Dendritic cell treated with granulocyte-macrophage colony-stimulating factor and Interleukin-4, amounts not matched to agents 40 ng/mL and 50 ng/mL, for 4 days (primary cell): Measurements from ENCODE around the gene UPK2.

Source experiments
- H3K27ac Mint-ChIP-seq: one replicate; pipeline ENCODE4 v1.8.0; 2022; ENCODE audit warnings: mild to moderate bottlenecking, mixed read lengths
- H3K27me3 Mint-ChIP-seq: one replicate; pipeline ENCODE4 v1.8.0; 2022; ENCODE audit warnings: mild to moderate bottlenecking, mixed read lengths
- H3K36me3 Mint-ChIP-seq: one replicate; pipeline ENCODE4 v1.8.0; 2022; ENCODE audit warnings: low read depth, mixed read lengths
- H3K4me1 Mint-ChIP-seq: one replicate; pipeline ENCODE4 v1.8.0; 2022; ENCODE audit warnings: low read depth, mixed read lengths
- H3K4me3 Mint-ChIP-seq: one replicate; pipeline ENCODE4 v1.8.0; 2022; ENCODE audit warnings: mild to moderate bottlenecking, moderate library complexity, mixed read lengths
- H3K9me3 Mint-ChIP-seq: one replicate; pipeline ENCODE4 v1.8.0; 2022; ENCODE audit warnings: mixed read lengths
- intact Hi-C: fragments of 100-400 bp; cut with micrococcal nuclease; formaldehyde crosslinking; loops from one replicate; pipeline ENCODE4 v1.15.0; 2022

UPK2 gene

GRCh38 chr11:118914178-118914918 lies 41.8 kb upstream of the UPK2 start:
- Mint-ChIP-seq H3K27me3 (peaks cover 30% of the 10 kb centered on the region), H3K4me1 (peaks cover 95% of the 10 kb centered on the region), H3K9me3 (no peaks in the 10 kb centered on the region), H3K4me3 (no peak overlapping the region), H3K36me3 (no peaks in the 10 kb centered on the region), H3K27ac (no peak overlapping the region)
- intact Hi-C loops = no loop called here

GRCh38 chr11:118914987-118915386 lies 41.1 kb upstream of the UPK2 start:
- Mint-ChIP-seq H3K4me3 (no peak overlapping the region), H3K36me3 (no peaks in the 10 kb centered on the region), H3K27me3 (peaks cover 31% of the 10 kb centered on the region), H3K4me1 (peaks cover 96% of the 10 kb centered on the region), H3K27ac (peak overlapping the region; percentile 64), H3K9me3 (no peaks in the 10 kb centered on the region)
- intact Hi-C loops = no loop called here

- H3K27me3 Mint-ChIP-seq = peaks cover 34% of the 10 kb centered on the region
- intact Hi-C loops = no loop called here
- H3K4me1 Mint-ChIP-seq = peaks cover 100% of the 10 kb centered on the region
- no peaks in the 10 kb centered on the region for H3K36me3 Mint-ChIP-seq
- H3K27ac Mint-ChIP-seq = peak overlapping the region; percentile 64
- H3K4me3 Mint-ChIP-seq = no peak overlapping the region
- no peaks in the 10 kb centered on the region for H3K9me3 Mint-ChIP-seq
Observed at GRCh38 chr11:118915396-118915795, 40.7 kb upstream of the UPK2 start.

- no peaks in the 10 kb centered on the region for H3K36me3 Mint-ChIP-seq
- H3K4me1 Mint-ChIP-seq = peaks cover 100% of the 10 kb centered on the region
- peak overlapping the region; percentile 64 for H3K27ac Mint-ChIP-seq
- H3K4me3 Mint-ChIP-seq = no peak overlapping the region
- H3K9me3 Mint-ChIP-seq = no peaks in the 10 kb centered on the region
- H3K27me3 Mint-ChIP-seq = peaks cover 31% of the 10 kb centered on the region
- intact Hi-C loops = no loop called here
Observed at GRCh38 chr11:118915941-118916841, 39.9 kb upstream of the UPK2 start.

- Mint-ChIP-seq H3K27me3 (peaks cover 29% of the 10 kb centered on the region), H3K27ac (peak overlapping the region; percentile 64), H3K9me3 (no peaks in the 10 kb centered on the region), H3K4me1 (peaks cover 100% of the 10 kb centered on the region), H3K4me3 (no peak overlapping the region), H3K36me3 (no peaks in the 10 kb centered on the region)
- intact Hi-C loops = no loop called here
Observed at GRCh38 chr11:118916842-118917388, 39.2 kb upstream of the UPK2 start.

DNA sequence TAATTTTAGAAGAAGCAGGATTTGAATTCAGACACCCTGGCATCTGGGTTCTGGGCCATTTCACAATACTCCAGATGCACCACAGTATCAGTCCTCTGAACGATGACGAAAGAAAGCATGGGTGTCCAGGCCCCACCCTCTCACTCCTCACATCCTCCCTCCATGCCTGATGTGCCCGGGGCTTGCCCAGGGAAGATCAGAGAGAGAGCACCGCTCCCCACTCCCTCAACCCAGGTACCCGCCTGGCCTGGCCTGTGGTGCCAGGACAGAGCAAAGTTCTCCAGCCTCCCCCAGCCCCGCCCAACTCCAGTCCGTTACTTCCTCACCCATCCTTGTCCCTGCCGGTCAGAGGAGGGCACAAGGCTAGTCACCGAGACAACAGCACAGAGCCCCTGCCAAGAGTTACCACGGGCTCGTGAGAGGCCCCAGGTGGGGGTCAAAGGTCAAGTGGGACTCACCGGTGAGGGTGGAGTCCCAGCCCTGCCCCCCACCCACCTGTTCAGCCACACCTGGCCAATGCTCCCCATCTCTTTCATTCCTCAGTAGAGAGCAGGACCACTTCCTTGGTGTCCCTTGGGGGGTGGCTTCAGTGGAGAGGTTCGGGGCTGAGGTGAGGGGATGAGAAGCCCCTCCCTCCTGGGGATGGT lies 38.5 kb upstream of the UPK2 start:
- intact Hi-C loops = no loop called here

DNA sequence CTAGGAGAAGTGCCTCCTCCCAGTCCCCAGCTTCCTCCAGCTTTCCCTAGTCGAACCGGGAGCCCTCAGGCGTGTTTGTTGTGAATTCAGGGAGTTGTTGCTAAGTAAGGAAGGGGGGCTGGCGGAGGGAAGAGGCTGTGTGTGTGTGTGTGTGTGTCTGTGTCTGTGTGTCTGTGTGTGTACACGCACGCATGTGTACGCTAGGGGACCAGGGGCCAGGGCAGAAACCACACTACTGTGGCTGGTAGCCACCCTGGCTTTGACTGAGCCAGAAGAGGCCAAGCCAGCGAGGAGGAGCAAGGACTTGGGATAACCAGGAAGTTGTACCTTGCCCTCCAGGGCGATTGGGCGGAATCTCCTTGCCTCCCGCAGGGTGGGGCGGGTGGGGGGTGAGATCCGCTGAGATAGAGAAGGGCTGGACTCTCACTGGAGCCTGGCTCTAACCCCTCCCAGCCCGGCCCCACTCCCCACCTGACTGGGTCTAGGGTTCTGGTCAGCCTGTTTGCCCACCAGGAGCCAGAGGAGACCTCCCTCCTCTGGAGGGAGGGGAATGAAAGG lies 37.9 kb upstream of the UPK2 start:
- Mint-ChIP-seq H3K36me3 (no peaks in the 10 kb centered on the region), H3K4me1 (peaks cover 100% of the 10 kb centered on the region), H3K9me3 (no peaks in the 10 kb centered on the region), H3K27me3 (peaks cover 28% of the 10 kb centered on the region), H3K4me3 (peak overlapping the region; percentile 11), H3K27ac (peak overlapping the region; percentile 64)
- intact Hi-C loops = no loop called here

More for the DNA sequence above, 38.5 kb upstream of the UPK2 start:
- Mint-ChIP-seq H3K4me3 (peak overlapping the region; percentile 11), H3K4me1 (peaks cover 100% of the 10 kb centered on the region), H3K9me3 (no peaks in the 10 kb centered on the region), H3K27me3 (peaks cover 25% of the 10 kb centered on the region), H3K36me3 (no peaks in the 10 kb centered on the region), H3K27ac (peak overlapping the region; percentile 64)

DNA sequence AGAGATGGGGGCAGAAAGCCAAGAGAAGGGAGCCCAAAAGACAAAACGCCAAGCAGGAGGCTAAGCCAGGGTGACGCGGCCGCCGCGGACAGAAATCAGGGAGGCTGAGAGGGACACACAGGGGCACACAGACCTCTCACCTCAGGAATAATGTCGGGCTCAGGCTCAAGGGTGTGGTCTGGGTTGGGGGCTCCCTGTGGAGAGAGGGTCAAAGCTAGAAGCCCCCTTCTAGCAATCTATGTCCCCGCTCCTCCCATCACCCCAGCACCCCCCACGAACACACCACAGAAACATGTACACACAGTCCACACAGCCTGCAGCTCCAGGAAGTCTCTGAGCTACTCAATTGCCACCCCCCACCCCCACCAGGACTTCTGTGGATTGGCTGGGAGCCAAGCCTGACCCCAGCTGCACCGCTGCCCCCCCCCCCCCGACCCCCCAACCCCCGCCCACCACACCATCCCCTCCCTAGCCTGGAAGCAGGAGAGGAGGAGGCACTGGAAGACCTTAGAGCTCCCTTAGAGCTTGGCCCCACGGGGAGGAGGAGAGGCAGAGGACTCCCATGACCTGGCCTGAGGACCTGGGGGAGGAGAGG lies 37.3 kb upstream of the UPK2 start:
- H3K27ac Mint-ChIP-seq = peak overlapping the region; percentile 64
- intact Hi-C loops = no loop called here
- peaks cover 100% of the 10 kb centered on the region for H3K4me1 Mint-ChIP-seq
- no peak overlapping the region for H3K4me3 Mint-ChIP-seq
- H3K9me3 Mint-ChIP-seq = no peaks in the 10 kb centered on the region
- H3K27me3 Mint-ChIP-seq = peaks cover 32% of the 10 kb centered on the region
- no peaks in the 10 kb centered on the region for H3K36me3 Mint-ChIP-seq

DNA sequence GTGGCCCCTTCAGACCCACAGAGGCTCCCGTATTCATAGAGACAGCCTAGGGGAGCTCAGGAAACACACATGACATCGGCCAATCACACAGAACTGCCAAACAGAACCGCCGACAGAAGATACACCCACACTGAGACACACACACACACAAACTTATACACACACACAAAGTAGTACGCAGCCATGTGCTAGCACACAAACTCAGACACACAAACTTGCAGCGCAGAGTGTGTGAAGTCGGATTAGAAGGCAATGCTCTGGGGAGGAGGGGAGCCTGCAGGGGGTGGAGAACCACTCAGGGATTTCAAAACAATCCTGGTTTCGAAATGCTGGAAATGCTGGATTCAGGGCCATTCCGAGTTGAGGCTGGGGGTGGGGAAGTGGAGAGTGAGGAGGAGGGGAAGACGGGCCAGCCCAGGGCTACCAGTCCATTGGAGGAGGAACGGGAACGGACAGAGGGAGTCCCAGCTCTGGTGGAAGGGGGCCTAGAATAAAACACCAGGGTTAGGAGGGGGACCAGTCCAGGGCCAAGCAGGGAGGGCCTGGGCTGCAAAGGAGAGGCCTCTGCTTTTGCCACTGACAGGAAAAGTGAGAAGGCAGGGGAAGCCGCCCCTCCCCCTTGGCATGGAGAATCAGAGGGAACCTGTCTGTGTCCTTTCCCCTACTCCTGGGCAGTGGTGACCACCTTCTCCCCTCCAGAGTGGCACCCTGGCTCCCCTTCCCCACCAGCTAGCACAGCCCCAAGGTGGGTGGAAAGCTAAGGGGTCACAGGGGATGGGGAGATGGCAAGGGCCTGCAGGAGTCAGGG lies 34.8 kb upstream of the UPK2 start:
- H3K36me3 Mint-ChIP-seq = peaks cover 9% of the 10 kb centered on the region
- peak overlapping the region; percentile 53 for H3K4me3 Mint-ChIP-seq
- no peaks in the 10 kb centered on the region for H3K9me3 Mint-ChIP-seq
- intact Hi-C loops = no loop called here
- H3K27me3 Mint-ChIP-seq = peaks cover 33% of the 10 kb centered on the region
- peaks cover 94% of the 10 kb centered on the region for H3K4me1 Mint-ChIP-seq
- H3K27ac Mint-ChIP-seq = peak overlapping the region; percentile 18

DNA sequence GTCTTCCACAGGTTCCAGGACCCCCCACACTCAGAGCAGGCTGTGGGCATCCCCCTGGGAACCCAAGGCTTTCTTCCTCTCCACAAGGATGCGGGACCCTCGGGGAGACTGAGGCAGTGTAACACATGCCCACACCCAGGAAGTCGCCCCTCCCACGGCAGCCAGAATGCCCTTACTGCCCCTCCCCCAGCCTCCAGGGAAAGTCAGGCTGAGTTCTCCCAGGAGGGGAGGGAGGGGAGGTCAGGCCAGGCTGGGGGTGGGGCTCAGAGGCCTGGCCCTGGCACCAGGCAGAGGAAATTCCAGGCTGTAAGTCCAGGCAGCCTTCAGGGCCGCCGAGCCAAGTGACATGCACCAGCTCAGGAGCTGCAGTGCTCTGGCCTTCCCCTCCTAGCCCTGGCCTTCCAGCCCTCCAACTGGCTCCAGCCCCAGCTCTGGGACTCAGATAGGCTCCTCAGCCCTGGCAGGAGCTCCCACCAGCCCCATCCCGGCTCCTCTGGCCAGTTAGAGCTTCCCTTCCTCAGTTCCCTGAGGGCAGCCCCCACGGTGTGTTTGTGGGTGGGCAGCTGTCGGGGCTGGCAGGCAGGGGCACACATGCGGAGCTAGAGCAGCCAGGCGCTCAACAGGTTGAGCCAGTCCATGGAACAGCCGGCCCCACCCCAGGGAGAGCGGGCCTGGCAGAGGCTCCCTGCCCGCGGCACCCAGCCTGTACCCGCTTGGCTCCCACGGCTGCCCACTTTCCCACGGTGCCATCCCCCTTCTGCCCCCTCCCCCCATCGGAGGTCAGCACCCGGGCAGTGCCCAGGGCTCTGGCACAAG lies 34.0 kb upstream of the UPK2 start:
- Mint-ChIP-seq H3K27ac (no peak overlapping the region), H3K9me3 (no peaks in the 10 kb centered on the region), H3K36me3 (peaks cover 9% of the 10 kb centered on the region), H3K27me3 (peaks cover 33% of the 10 kb centered on the region), H3K4me1 (peaks cover 94% of the 10 kb centered on the region), H3K4me3 (no peak overlapping the region)
- intact Hi-C loops = no loop called here

DNA sequence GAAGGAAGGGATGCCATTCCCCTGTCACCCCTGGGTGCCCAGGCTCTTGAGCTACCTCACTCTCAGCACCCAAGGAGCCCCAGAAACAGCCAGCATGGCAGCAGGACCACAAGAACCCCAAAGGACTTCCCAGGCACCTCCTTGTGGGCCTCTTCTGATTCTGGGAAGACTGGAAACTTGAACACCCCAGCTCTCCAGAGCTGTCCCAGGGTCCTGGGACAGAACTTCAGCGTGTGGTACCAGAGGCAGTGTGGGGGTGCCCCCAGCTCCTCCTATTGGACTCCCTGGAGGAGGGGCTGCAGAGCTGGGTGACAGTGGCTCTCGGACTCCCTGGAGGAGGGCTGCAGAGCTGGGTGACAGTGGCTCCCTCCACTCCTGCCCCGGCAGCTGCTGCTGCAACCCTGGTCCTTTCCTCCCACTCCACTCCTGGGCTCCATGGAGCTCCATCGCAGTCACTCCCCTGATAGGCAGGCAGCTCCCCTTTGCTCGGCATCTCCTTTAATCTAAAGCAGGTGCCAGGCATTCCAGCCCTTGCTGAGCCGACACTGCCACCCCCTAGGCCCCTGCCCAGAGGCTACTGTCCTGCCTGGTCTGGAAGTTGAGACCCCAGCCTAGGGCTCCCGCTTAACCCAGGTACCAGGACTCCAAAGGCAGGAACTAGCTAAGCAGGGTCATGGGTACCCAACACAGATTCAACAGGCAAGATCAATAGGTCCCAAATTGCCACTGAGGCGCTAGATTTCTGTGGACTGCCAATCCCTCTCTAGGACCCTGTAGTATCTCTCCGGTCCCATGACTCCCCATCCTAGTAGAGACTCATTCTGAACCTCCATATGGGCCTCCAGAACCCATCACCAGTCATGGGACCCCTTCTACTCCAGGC lies 33.1 kb upstream of the UPK2 start:
- no peaks in the 10 kb centered on the region for H3K9me3 Mint-ChIP-seq
- H3K27me3 Mint-ChIP-seq = peaks cover 33% of the 10 kb centered on the region
- H3K27ac Mint-ChIP-seq = peak overlapping the region; percentile 55
- H3K4me1 Mint-ChIP-seq = peaks cover 94% of the 10 kb centered on the region
- no peak overlapping the region for H3K4me3 Mint-ChIP-seq
- intact Hi-C loops = no loop called here
- H3K36me3 Mint-ChIP-seq = peaks cover 9% of the 10 kb centered on the region
